Mesenchymal stem cell (in vitro differentiated cells and primary cell): ENCODE measurements around the gene NTN4.
A peak's percentile ranks its signal among the peaks of the same experiment; 100 is the strongest.

Experiments used
- DNase-seq: peaks from one replicate; pipeline ENCODE4 v3.0.0-alpha.2; 2013
- H2AFZ ChIP-seq: one replicate; pipeline ENCODE4 v1.6.1; 2013; ENCODE audit warnings: low read depth, mild to moderate bottlenecking, control low read depth, inconsistent platforms, low read length, moderate library complexity
- H2AK5ac ChIP-seq: 2 replicates; pipeline ENCODE4 v1.6.1; 2013; ENCODE audit warnings: low read length, moderate library complexity, mild to moderate bottlenecking, inconsistent platforms; ENCODE audit not compliant: severe bottlenecking
- H2BK120ac ChIP-seq: one replicate; pipeline ENCODE4 v1.6.1; 2013; ENCODE audit warnings: low read depth, mild to moderate bottlenecking, inconsistent platforms, low read length, moderate library complexity
- H2BK12ac ChIP-seq, 2 experiments: one replicate each; pipeline ENCODE4 v1.6.1; 2013; ENCODE audit warnings: inconsistent platforms in 2 of 2, low read length in 2 of 2, mild to moderate bottlenecking in 2 of 2, moderate library complexity in 2 of 2, control low read depth in 1 of 2
- H2BK15ac ChIP-seq: one replicate; pipeline ENCODE4 v1.6.1; 2013; ENCODE audit warnings: mild to moderate bottlenecking, low read depth, inconsistent platforms; ENCODE audit not compliant: poor library complexity, severe bottlenecking
- H2BK5ac ChIP-seq: 2 replicates; pipeline ENCODE4 v1.6.1; 2013; ENCODE audit warnings: low read depth, mild to moderate bottlenecking, low read length, control low read depth, inconsistent platforms; ENCODE audit not compliant: poor library complexity, severe bottlenecking
- H3K14ac ChIP-seq, 2 experiments: one replicate each; pipeline ENCODE4 v1.6.1; 2013; ENCODE audit warnings: inconsistent platforms in 2 of 2, low read length in 2 of 2, control low read depth in 1 of 2, mild to moderate bottlenecking in 1 of 2, moderate library complexity in 1 of 2
- H3K18ac ChIP-seq, 2 experiments: one replicate each; pipeline ENCODE4 v1.6.1; 2013; ENCODE audit warnings: inconsistent platforms in 2 of 2, low read length in 2 of 2, control low read depth in 1 of 2, low read depth in 1 of 2, mild to moderate bottlenecking in 1 of 2
- H3K23ac ChIP-seq, 2 experiments: one replicate each; pipeline ENCODE4 v1.6.1; 2013; ENCODE audit warnings: inconsistent platforms in 2 of 2, low read length in 2 of 2, mild to moderate bottlenecking in 2 of 2, moderate library complexity in 2 of 2, control low read depth in 1 of 2
- H3K27ac ChIP-seq: 2 replicates; pipeline ENCODE4 v1.5.1; 2013; ENCODE audit warnings: mild to moderate bottlenecking, moderate library complexity, low read length, control low read depth, inconsistent platforms; ENCODE audit not compliant: poor library complexity, severe bottlenecking
- H3K27me3 ChIP-seq, 2 experiments: 2 replicates each; pipeline versions ENCODE4 v1.6.1 to v1.7.0; 2013; ENCODE audit warnings: low read length in 2 of 2, mild to moderate bottlenecking in 2 of 2, moderate library complexity in 2 of 2, control low read depth in 1 of 2, inconsistent platforms in 1 of 2; ENCODE audit not compliant: control insufficient read depth in 1 of 2, insufficient read depth in 1 of 2
- H3K36me3 ChIP-seq, 2 experiments: 2 replicates each; pipeline versions ENCODE4 v1.6.1 to v1.7.0; 2013; ENCODE audit warnings: low read length in 2 of 2, control low read depth in 1 of 2, inconsistent platforms in 1 of 2, low read depth in 1 of 2, mild to moderate bottlenecking in 1 of 2; ENCODE audit not compliant: insufficient read depth in 2 of 2, control insufficient read depth in 1 of 2
- H3K4ac ChIP-seq, 2 experiments: one replicate each; pipeline ENCODE4 v1.6.1; 2013; ENCODE audit warnings: inconsistent platforms in 2 of 2, low read length in 2 of 2, mild to moderate bottlenecking in 2 of 2, moderate library complexity in 2 of 2, control low read depth in 1 of 2, low read depth in 1 of 2
- H3K4me1 ChIP-seq: 2 replicates; pipeline ENCODE4 v1.6.1; 2013; ENCODE audit warnings: low read depth, low read length, control low read depth; ENCODE audit not compliant: control insufficient read depth, insufficient read depth
- H3K4me2 ChIP-seq: 2 replicates; pipeline ENCODE4 v1.6.1; 2013; ENCODE audit warnings: low read length, mild to moderate bottlenecking, inconsistent platforms; ENCODE audit not compliant: poor library complexity, severe bottlenecking
- H3K4me3 ChIP-seq, 2 experiments: 2 replicates each; pipeline versions ENCODE4 v1.5.1 to v1.7.0; 2013; ENCODE audit warnings: low read length in 2 of 2, mild to moderate bottlenecking in 2 of 2, control low read depth in 1 of 2, low read depth in 1 of 2; ENCODE audit not compliant: insufficient read depth in 1 of 2
- H3K79me1 ChIP-seq: replicated peaks from 2 replicates; pipeline ENCODE4 v1.6.1; 2013; ENCODE audit warnings: mild to moderate bottlenecking, control low read depth, low read length, inconsistent platforms; ENCODE audit not compliant: poor library complexity, severe bottlenecking
- H3K9ac ChIP-seq: 2 replicates; pipeline ENCODE4 v1.7.0; 2013; ENCODE audit warnings: mild to moderate bottlenecking, low read length, moderate library complexity
- H3K9me3 ChIP-seq: 2 replicates; pipeline ENCODE4 v1.7.0; 2013; ENCODE audit warnings: mild to moderate bottlenecking, low read length; ENCODE audit not compliant: control insufficient read depth
- H4K8ac ChIP-seq: one replicate; pipeline ENCODE4 v1.6.1; 2013; ENCODE audit warnings: inconsistent platforms, mild to moderate bottlenecking, low read length, moderate library complexity
- H4K91ac ChIP-seq: one replicate; pipeline ENCODE4 v1.6.1; 2013; ENCODE audit warnings: mild to moderate bottlenecking, low read length, inconsistent platforms
- WGBS: methylation state at CpG from one replicate; pipeline ENCODE4 v1.1.7; 2013; ENCODE audit warnings: mixed read lengths; 5-methylcytosine and 5-hydroxymethylcytosine counted together

The NTN4 gene

GRCh38 chr12:95788637-95789036 lies 1.9 kb downstream of the NTN4 start:
- no CpG with 5 or more reads among the region's 1 CpG for WGBS

DNA sequence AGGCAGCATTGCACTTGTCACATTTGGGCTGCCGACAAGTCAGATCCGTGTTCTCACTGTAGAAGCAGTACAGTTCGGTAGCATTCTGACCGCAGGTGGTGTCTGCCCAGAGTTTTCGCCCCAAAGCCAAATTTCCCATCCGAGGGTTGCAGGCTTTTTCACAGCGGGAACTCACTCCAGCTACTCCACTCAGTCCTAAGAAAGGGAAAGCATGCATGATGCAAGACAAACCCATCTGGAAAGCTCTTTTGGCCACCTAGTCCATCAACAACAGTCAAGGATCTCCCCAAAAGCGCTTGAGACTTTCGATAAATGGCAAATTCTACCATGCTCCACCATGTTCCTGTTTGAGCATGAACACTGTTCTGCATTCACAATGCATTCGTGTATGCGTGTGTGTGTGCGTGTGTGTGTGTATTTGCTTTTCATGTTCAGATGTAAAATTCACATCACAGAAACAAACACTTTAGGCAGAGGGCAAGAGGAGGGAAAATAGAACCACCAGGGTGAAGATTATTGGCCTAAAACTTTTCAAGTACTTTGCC lies 3.2 kb downstream of the NTN4 start:
- Histone ChIP-seq H3K9ac (no peak overlapping the region), H3K14ac (no peak overlapping the region), H3K4ac (no peak overlapping the region), H3K36me3 (peaks cover 0 to 7% of the 10 kb centered on the region in 2 experiments), H3K9me3 (no peaks in the 10 kb centered on the region), H3K4me1 (peaks cover 22% of the 10 kb centered on the region), H3K23ac (no peak overlapping the region), H3K18ac (no peak overlapping the region), H2BK15ac (no peak overlapping the region), H3K4me3 (no peak overlapping the region), H2AK5ac (no peak overlapping the region), H2BK5ac (no peak overlapping the region), H3K27me3 (no peaks in the 10 kb centered on the region), H4K91ac (no peak overlapping the region), H4K8ac (no peak overlapping the region), H2BK12ac (no peak overlapping the region), H3K27ac (no peak overlapping the region), H3K79me1 (peaks cover 21% of the 10 kb centered on the region), H2BK120ac (no peak overlapping the region), H2AFZ (no peak overlapping the region), H3K4me2 (no peak overlapping the region)
- DNase-seq: no peak
- WGBS: 95% methylated on average over 9 of the region's 12 CpGs

More at GRCh38 chr12:95788637-95789036, 1.9 kb downstream of the NTN4 start:
- peaks cover 0 to 7% of the 10 kb centered on the region in 2 experiments for H3K36me3 ChIP-seq
- H2BK12ac ChIP-seq: no peak overlapping the region
- no peak overlapping the region for H3K4ac ChIP-seq
- peak overlapping the region; percentile 79 for H3K9ac ChIP-seq
- H3K4me2 ChIP-seq: peak overlapping the region; percentile 20
- DNase-seq: peak; percentile 47
- H2AFZ ChIP-seq: no peak overlapping the region
- no peak overlapping the region for H2BK120ac ChIP-seq
- H3K4me1 ChIP-seq: peaks cover 21% of the 10 kb centered on the region
- no peak overlapping the region for H3K27ac ChIP-seq
- H2BK15ac ChIP-seq: no peak overlapping the region
- H3K27me3 ChIP-seq: no peaks in the 10 kb centered on the region
- no peak overlapping the region for H2AK5ac ChIP-seq
- no peak overlapping the region for H3K14ac ChIP-seq
- no peak overlapping the region for H4K8ac ChIP-seq
- H3K4me3 ChIP-seq: peak overlapping the region in 1 of 2 experiments; percentile 22
- peaks cover 17% of the 10 kb centered on the region for H3K79me1 ChIP-seq
- H3K18ac ChIP-seq: no peak overlapping the region
- no peak overlapping the region for H2BK5ac ChIP-seq
- no peak overlapping the region for H4K91ac ChIP-seq
- no peak overlapping the region for H3K23ac ChIP-seq
- H3K9me3 ChIP-seq: no peaks in the 10 kb centered on the region

GRCh38 chr12:95784915-95785314 lies 5.6 kb downstream of the NTN4 start:
- Histone ChIP-seq H4K91ac (no peak overlapping the region), H2AFZ (no peak overlapping the region), H2BK120ac (no peak overlapping the region), H3K27ac (no peak overlapping the region), H2BK15ac (no peak overlapping the region), H3K4me1 (peaks cover 16% of the 10 kb centered on the region), H2BK12ac (no peak overlapping the region), H4K8ac (no peak overlapping the region), H3K79me1 (peaks cover 23% of the 10 kb centered on the region), H3K4me2 (no peak overlapping the region), H3K4ac (no peak overlapping the region), H3K9me3 (no peaks in the 10 kb centered on the region), H3K9ac (no peak overlapping the region), H3K14ac (no peak overlapping the region), H2AK5ac (no peak overlapping the region), H3K18ac (no peak overlapping the region), H3K36me3 (peaks cover 0 to 11% of the 10 kb centered on the region in 2 experiments), H2BK5ac (no peak overlapping the region), H3K4me3 (no peak overlapping the region), H3K23ac (no peak overlapping the region), H3K27me3 (no peaks in the 10 kb centered on the region)
- DNase-seq: no peak
- WGBS: no CpG with 5 or more reads among the region's 1 CpG

DNA sequence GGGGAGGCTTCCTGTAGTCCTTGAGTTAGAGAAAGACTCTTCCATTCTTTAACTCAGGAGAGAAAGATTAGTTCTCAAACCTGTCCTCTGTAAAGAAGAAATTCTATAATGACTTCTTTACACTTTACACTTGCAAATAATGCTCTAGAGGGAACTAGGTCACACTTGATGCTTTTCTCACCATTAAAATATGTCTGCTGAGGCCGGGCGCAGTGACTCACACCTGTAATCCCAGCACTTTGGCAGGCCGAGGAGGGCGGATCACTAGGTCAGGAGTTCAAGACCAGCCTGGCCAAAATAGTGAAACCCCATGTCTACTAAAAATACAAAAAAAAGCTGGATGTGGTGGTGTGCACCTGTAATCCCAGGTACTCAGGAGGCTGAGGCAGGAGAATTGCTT lies 6.3 kb downstream of the NTN4 start:
- Histone ChIP-seq H4K8ac (no peak overlapping the region), H3K4me1 (peaks cover 12% of the 10 kb centered on the region), H3K27me3 (no peaks in the 10 kb centered on the region), H3K9ac (no peak overlapping the region), H3K4ac (no peak overlapping the region), H3K36me3 (peaks cover 0 to 11% of the 10 kb centered on the region in 2 experiments), H2BK5ac (no peak overlapping the region), H3K27ac (no peak overlapping the region), H2BK15ac (no peak overlapping the region), H3K23ac (no peak overlapping the region), H2AFZ (no peak overlapping the region), H2BK12ac (no peak overlapping the region), H3K14ac (no peak overlapping the region), H3K18ac (no peak overlapping the region), H2BK120ac (no peak overlapping the region), H3K4me3 (no peak overlapping the region), H3K9me3 (no peaks in the 10 kb centered on the region), H4K91ac (no peak overlapping the region), H3K79me1 (peaks cover 19% of the 10 kb centered on the region), H2AK5ac (no peak overlapping the region), H3K4me2 (no peak overlapping the region)
- 67% methylated on average over 2 of the region's 4 CpGs for WGBS
- DNase-seq: no peak
